Nasal cavity respiratory epithelium epithelial cell of viscerocranial mucosa (primary cell): Measurements from ENCODE around the gene CCDC172. TPM values are rescaled to one million over a fixed set of nuclear protein-coding genes. Genes with fewer than 3 reads are reported as not detected.

Experiments used
- total RNA-seq: library from RNA; depleted of rRNA; stranded (reverse); fragments of >200 nt; gene quantifications from 2 replicates; pipeline ENCODE4 v1.2.3, GENCODE V29; 2014

CCDC172 gene, protein sequence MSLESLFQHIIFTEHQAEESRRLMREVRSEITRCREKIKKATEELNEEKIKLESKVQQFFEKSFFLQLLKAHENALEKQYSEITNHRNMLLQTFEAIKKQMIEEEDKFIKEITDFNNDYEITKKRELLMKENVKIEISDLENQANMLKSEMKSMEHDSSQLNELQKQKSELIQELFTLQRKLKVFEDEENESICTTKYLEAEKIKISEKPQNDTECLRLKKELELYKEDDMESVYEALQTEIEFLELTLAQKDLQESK
- total RNA-seq = not detected in 2 replicates

DNA sequence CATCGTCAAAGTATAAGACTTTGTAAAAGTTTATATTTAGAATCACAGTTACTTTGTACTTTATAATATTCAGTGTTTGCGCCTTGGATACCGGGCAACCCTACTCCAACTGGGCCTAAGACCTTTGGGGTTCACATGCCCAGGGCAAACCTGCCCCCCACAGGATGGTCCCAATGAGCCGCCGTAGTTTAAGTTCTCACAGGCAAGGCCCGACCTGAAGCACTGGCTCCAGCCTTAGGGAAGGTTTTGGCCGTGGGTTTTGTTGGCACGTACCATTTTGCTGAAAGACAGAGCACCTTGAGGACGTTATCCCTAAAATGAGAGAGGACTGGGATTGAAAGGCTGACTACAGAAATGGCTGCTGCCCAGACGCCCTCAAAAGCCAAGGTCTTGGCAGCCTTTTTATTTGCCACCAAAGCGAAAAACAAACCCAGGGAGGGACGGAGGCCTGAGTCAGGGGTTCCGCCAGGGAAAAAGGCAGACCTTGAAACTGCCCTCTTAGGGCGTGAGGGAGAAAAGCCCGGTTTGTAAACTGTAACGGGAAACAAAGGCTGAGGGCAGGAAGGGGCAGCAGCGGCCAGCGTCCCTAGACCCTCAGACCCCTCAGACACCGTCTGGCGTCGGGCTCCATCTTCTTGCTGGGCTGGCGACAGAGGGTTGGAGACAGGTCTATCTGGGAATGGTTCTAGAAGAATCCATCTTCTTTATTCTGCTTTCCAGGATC is at the start of gene CCDC172:
Gene CCDC172 (plus strand): TSS at position 222 of the 724 bp plus-strand sequence. CDS start 564 bp downstream, outside the sequence.

DNA sequence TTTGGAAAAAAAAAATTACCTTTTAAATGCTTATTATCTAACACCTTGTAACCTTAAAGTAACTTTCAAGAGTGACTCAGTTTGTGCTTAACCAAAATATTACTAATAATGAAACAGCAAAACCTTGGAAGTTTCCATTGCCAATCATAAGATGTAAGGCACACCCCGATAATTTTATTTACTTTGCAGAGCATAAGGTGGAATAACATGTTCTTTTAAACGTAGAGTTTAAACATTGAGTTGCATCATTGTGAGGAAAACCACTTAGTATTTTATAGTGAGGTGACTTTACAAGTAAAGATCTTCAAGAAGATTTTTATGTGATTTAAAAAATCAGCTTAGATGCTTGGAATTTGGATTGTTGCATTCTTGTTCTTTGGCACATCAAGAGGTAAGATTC is 103.4 kb downstream of the CCDC172 start, which contains the start of gene PNLIPRP3:
Gene PNLIPRP3 (plus strand): TSS at position 177 of the 400 bp plus-strand sequence. CDS start 166 bp downstream, at position 343.

Other genes starting within 250 kb of the CCDC172 start
- under 0.01 TPM in 1 of 2 replicates, not detected in the other for gene GFRA1, start 51.2 kb upstream of the CCDC172 start, total RNA-seq
- 29.0 and 171 TPM in 2 replicates for gene PNLIPRP3, start 103.4 kb downstream of the CCDC172 start, total RNA-seq
- not detected in 2 replicates for gene PNLIP, start 221.5 kb downstream of the CCDC172 start, total RNA-seq